IMR-90 (cell line): ENCODE results near the gene SRC. TPM values are rescaled to one million over a fixed set of nuclear protein-coding genes. Genes with fewer than 3 reads are reported as not detected.

Source experiments
- ATAC-seq: fragments of 200-7000 bp; cut with Tn5 transposase; 2 replicates; pipeline ENCODE4 v1.9.1; 2020; ENCODE audit warnings: low read depth, mild to moderate bottlenecking, moderate library complexity
- BruUV-seq: library from RNA; stranded (reverse); fragments of 400-500 nt; replicated peaks from 2 replicates; lab custom pipeline; 2021; lab: Mats Ljungman, UMichigan
- CTCF ChIA-PET: fragments of 300-600 bp; formaldehyde crosslinking; extraction: SDS; loops from one replicate; lab custom pipeline; 2021; ENCODE audit warnings: antibody characterized with exemption; lab: Yijun Ruan, JAX
- POLR2A ChIA-PET: fragments of 300-600 bp; sonication (Branson Sonifier 250); formaldehyde crosslinking; loops from one replicate; lab custom pipeline; 2022; ENCODE audit warnings: antibody characterized with exemption; ENCODE audit not compliant: unreplicated experiment; lab: Charles Lee
- DNase-seq: peaks from one replicate; pipeline ENCODE4 v3.0.0; 2013
- H2AFZ ChIP-seq: replicated peaks from 2 replicates; pipeline ENCODE3; 2013; ENCODE audit warnings: low read length, mild to moderate bottlenecking; ENCODE audit not compliant: poor library complexity
- H2AK5ac ChIP-seq: 2 replicates; pipeline ENCODE4 v1.6.1; 2013; ENCODE audit warnings: low read depth, low read length, inconsistent platforms
- H2AK9ac ChIP-seq: replicated peaks from 2 replicates; pipeline ENCODE3; 2013; ENCODE audit warnings: mild to moderate bottlenecking, low read depth, low read length, moderate library complexity; ENCODE audit not compliant: poor library complexity
- H2BK120ac ChIP-seq: 2 replicates; pipeline ENCODE4 v1.6.1; 2013; ENCODE audit warnings: low read depth, low read length, inconsistent platforms
- H2BK15ac ChIP-seq: 3 replicates; pipeline ENCODE4 v1.6.1; 2013; ENCODE audit warnings: low read depth, low read length, inconsistent platforms
- H2BK20ac ChIP-seq: 2 replicates; pipeline ENCODE4 v1.6.1; 2013; ENCODE audit warnings: low read depth, mild to moderate bottlenecking, inconsistent platforms, low read length, moderate library complexity
- H2BK5ac ChIP-seq: 2 replicates; pipeline ENCODE4 v1.6.1; 2013; ENCODE audit warnings: mild to moderate bottlenecking, low read depth, low read length, inconsistent platforms; ENCODE audit not compliant: poor library complexity, severe bottlenecking
- H3K14ac ChIP-seq: replicated peaks from 2 replicates; pipeline ENCODE4 v1.6.1; 2013; ENCODE audit warnings: low read depth, low read length, inconsistent platforms
- H3K18ac ChIP-seq: 2 replicates; pipeline ENCODE4 v1.6.1; 2013; ENCODE audit warnings: low read depth, low read length, control low read depth
- H3K23ac ChIP-seq: 2 replicates; pipeline ENCODE4 v1.6.1; 2013; ENCODE audit warnings: low read depth, low read length, inconsistent platforms
- H3K27ac ChIP-seq: 2 replicates; pipeline ENCODE4 v1.5.1; 2013; ENCODE audit warnings: mild to moderate bottlenecking, control low read depth, low read length; ENCODE audit not compliant: insufficient read depth
- H3K27me3 ChIP-seq: 2 replicates; pipeline ENCODE4 v1.6.1; 2013; ENCODE audit warnings: low read length; ENCODE audit not compliant: control insufficient read depth, insufficient read depth
- H3K36me3 ChIP-seq: 2 replicates; pipeline ENCODE4 v1.6.1; 2013; ENCODE audit warnings: low read length, mixed read lengths; ENCODE audit not compliant: control insufficient read depth, insufficient read depth
- H3K4ac ChIP-seq: 2 replicates; pipeline ENCODE4 v1.6.1; 2013; ENCODE audit warnings: low read depth, low read length, inconsistent platforms
- H3K4me1 ChIP-seq: 2 replicates; pipeline ENCODE4 v1.6.1; 2013; ENCODE audit warnings: low read length, mixed read lengths; ENCODE audit not compliant: control insufficient read depth, insufficient read depth
- H3K4me2 ChIP-seq: 2 replicates; pipeline ENCODE4 v1.6.1; 2013; ENCODE audit warnings: low read depth, mild to moderate bottlenecking, control low read depth, low read length, moderate library complexity
- H3K4me3 ChIP-seq: 2 replicates; pipeline ENCODE4 v1.5.1; 2013; ENCODE audit warnings: low read depth, mild to moderate bottlenecking, control low read depth, low read length, moderate library complexity; ENCODE audit not compliant: insufficient read depth
- H3K56ac ChIP-seq: 2 replicates; pipeline ENCODE4 v1.6.1; 2013; ENCODE audit warnings: low read length, inconsistent platforms; ENCODE audit not compliant: insufficient read depth; ENCODE audit errors: extremely low read depth
- H3K79me1 ChIP-seq, 2 experiments: 2 replicates each; pipeline ENCODE4 v1.6.1; 2013; ENCODE audit warnings: low read length in 2 of 2, inconsistent platforms in 1 of 2, low read depth in 1 of 2
- H3K9ac ChIP-seq: 2 replicates; pipeline ENCODE4 v1.6.1; 2013; ENCODE audit warnings: low read depth, low read length, control low read depth
- H3K9me1 ChIP-seq: 2 replicates; pipeline ENCODE4 v1.6.1; 2013; ENCODE audit warnings: low read length, inconsistent platforms; ENCODE audit not compliant: insufficient read depth
- H3K9me3 ChIP-seq: 2 replicates; pipeline ENCODE4 v1.6.1; 2013; ENCODE audit warnings: low read length; ENCODE audit not compliant: control insufficient read depth, insufficient read depth
- H4K20me1 ChIP-seq: 2 replicates; pipeline ENCODE4 v1.6.1; 2013; ENCODE audit warnings: low read length, inconsistent platforms; ENCODE audit not compliant: insufficient read depth
- H4K5ac ChIP-seq: 2 replicates; pipeline ENCODE4 v1.6.1; 2013; ENCODE audit warnings: mild to moderate bottlenecking, low read depth, low read length, control low read depth
- H4K8ac ChIP-seq, 2 experiments: 2 replicates each; pipeline ENCODE4 v1.6.1; 2013; ENCODE audit warnings: low read depth in 2 of 2, low read length in 2 of 2, control low read depth in 1 of 2, inconsistent platforms in 1 of 2
- H4K91ac ChIP-seq: 2 replicates; pipeline ENCODE4 v1.6.1; 2013; ENCODE audit warnings: low read depth, low read length, inconsistent platforms; ENCODE audit not compliant: insufficient read depth
- BHLHE40 ChIP-seq: fragments of 150-350 bp; IDR thresholded peaks from 2 replicates; pipeline ENCODE4 v1.6.1; 2016; ENCODE audit warnings: mild to moderate bottlenecking, low read depth, low read length
- CEBPB ChIP-seq: IDR thresholded peaks from 2 replicates; pipeline ENCODE4 v1.6.1; 2012; ENCODE audit warnings: low read depth, low read length, improper control_type of control experiment
- CHD1 ChIP-seq: IDR thresholded peaks from 2 replicates; pipeline ENCODE4 v1.6.1; 2012; ENCODE audit warnings: low read depth, low read length, improper control_type of control experiment
- FOS ChIP-seq: fragments of 150-350 bp; IDR thresholded peaks from 2 replicates; pipeline ENCODE4 v1.6.1; 2016; ENCODE audit warnings: low read depth, low read length
- MAFK ChIP-seq: IDR thresholded peaks from 2 replicates; pipeline ENCODE4 v1.6.1; 2012; ENCODE audit warnings: low read depth, low read length, improper control_type of control experiment
- MAZ ChIP-seq: IDR thresholded peaks from 2 replicates; pipeline ENCODE4 v1.6.1; 2012; ENCODE audit warnings: low read depth, mild to moderate bottlenecking, low read length, improper control_type of control experiment, moderate library complexity, borderline replicate concordance
- MXI1 ChIP-seq: IDR thresholded peaks from 2 replicates; pipeline ENCODE4 v1.6.1; 2012; ENCODE audit warnings: low read depth, mild to moderate bottlenecking, low read length, moderate library complexity, borderline replicate concordance
- NFE2L2 ChIP-seq: fragments of 150-350 bp; IDR thresholded peaks from 2 replicates; pipeline ENCODE4 v1.6.1; 2016; ENCODE audit warnings: low read depth, mild to moderate bottlenecking, low read length
- POLR2A ChIP-seq: IDR thresholded peaks from 2 replicates; pipeline ENCODE4 v1.6.1; 2012; ENCODE audit warnings: mild to moderate bottlenecking, low read depth, low read length
- RAD21 ChIP-seq: IDR thresholded peaks from 2 replicates; pipeline ENCODE4 v1.6.1; 2012; ENCODE audit warnings: low read length, improper control_type of control experiment
- RCOR1 ChIP-seq: IDR thresholded peaks from 2 replicates; pipeline ENCODE4 v1.6.1; 2012; ENCODE audit warnings: mild to moderate bottlenecking, low read length, improper control_type of control experiment; ENCODE audit not compliant: insufficient replicate concordance
- RFX5 ChIP-seq: IDR thresholded peaks from 2 replicates; pipeline ENCODE4 v1.8.0; 2012; ENCODE audit warnings: low read depth, mild to moderate bottlenecking, low read length, moderate library complexity
- SMC3 ChIP-seq: fragments of 150-350 bp; IDR thresholded peaks from 2 replicates; pipeline ENCODE4 v1.6.1; 2016; ENCODE audit warnings: low read depth, mild to moderate bottlenecking, antibody characterized with exemption, low read length, moderate library complexity
- dilution Hi-C: fragments of 300-500 bp; cut with HindIII; formaldehyde crosslinking; loops from one replicate; pipeline ENCODE4 v1.14.3; 2018; ENCODE audit warnings: low sequenced_read_pairs; ENCODE audit not compliant: unreplicated experiment
- in situ Hi-C: fragments of 300-500 bp; cut with MboI; formaldehyde crosslinking; loops from 3 replicates; pipeline ENCODE4 v1.14.3; 2019; ENCODE audit warnings: low sequenced_read_pairs, inconsistent platforms, mixed read lengths
- intact Hi-C: fragments of 100-400 bp; cut with micrococcal nuclease; formaldehyde crosslinking; loops from 2 replicates; pipeline ENCODE4 v1.10.0; 2022
- polyA plus RNA-seq, 3 experiments: library from polyadenylated mRNA; depleted of rRNA; stranded (reverse); fragments of >200 nt; gene quantifications; 2 replicates each; pipeline ENCODE4 v1.2.3, GENCODE V29; 2012; ENCODE audit warnings: low replicate concordance in 1 of 3
- total RNA-seq: library from RNA; depleted of rRNA; stranded (reverse); fragments of >200 nt; gene quantifications from 2 replicates; pipeline ENCODE4 v1.2.3, GENCODE V29; 2012
- TF ChIP-seq, protein P1 (sequence below): fragments of 150-350 bp; IDR thresholded peaks from 2 replicates; pipeline ENCODE4 v1.6.1; 2016; ENCODE audit warnings: low read depth, mild to moderate bottlenecking, low read length, moderate library complexity, borderline replicate concordance
- TF ChIP-seq, protein P2 (sequence below): conservative IDR thresholded peaks from 2 replicates; pipeline ENCODE4 v1.5.1; 2012; ENCODE audit warnings: mild to moderate bottlenecking, low read depth, low read length, improper control_type of control experiment
- TF ChIP-seq, protein P3 (sequence below): fragments of 150-350 bp; IDR thresholded peaks from 2 replicates; pipeline ENCODE4 v1.6.1; 2017; ENCODE audit warnings: mild to moderate bottlenecking, antibody characterized with exemption, low read length, low read depth

SRC gene
- total and polyA plus RNA-seq, 2 of the 4 experiments (the other 2 are of a cell fraction), result 7.0 to 24.2 TPM

DNA sequence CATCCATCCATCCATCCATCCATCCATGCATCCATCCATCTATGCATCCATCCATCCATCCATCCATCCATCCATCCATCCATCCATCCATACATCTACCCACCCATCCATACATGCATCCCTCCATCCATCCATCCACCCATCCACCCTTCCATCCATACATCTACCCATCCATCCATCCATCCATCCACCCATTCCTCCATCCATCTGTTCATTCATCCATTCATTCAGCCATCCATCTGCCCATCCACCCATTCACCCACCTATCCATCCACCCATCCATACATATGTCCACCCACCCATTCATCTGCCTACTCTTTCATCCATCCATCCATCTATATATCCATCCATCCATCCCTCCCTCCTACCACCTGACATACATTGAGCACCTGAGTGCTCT, 104.4 kb downstream of the SRC start:
- TF ChIP-seq MAFK, result no peak
- TF ChIP-seq NFE2L2, result no peak
- TF ChIP-seq CHD1, result no peak
- no peak for TF ChIP-seq CEBPB
- TF ChIP-seq, protein P1, sequence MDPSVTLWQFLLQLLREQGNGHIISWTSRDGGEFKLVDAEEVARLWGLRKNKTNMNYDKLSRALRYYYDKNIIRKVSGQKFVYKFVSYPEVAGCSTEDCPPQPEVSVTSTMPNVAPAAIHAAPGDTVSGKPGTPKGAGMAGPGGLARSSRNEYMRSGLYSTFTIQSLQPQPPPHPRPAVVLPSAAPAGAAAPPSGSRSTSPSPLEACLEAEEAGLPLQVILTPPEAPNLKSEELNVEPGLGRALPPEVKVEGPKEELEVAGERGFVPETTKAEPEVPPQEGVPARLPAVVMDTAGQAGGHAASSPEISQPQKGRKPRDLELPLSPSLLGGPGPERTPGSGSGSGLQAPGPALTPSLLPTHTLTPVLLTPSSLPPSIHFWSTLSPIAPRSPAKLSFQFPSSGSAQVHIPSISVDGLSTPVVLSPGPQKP, result no peak
- no peak for TF ChIP-seq FOS
- TF ChIP-seq POLR2A, result no peak
- no peak for TF ChIP-seq RCOR1
- TF ChIP-seq, protein P2, sequence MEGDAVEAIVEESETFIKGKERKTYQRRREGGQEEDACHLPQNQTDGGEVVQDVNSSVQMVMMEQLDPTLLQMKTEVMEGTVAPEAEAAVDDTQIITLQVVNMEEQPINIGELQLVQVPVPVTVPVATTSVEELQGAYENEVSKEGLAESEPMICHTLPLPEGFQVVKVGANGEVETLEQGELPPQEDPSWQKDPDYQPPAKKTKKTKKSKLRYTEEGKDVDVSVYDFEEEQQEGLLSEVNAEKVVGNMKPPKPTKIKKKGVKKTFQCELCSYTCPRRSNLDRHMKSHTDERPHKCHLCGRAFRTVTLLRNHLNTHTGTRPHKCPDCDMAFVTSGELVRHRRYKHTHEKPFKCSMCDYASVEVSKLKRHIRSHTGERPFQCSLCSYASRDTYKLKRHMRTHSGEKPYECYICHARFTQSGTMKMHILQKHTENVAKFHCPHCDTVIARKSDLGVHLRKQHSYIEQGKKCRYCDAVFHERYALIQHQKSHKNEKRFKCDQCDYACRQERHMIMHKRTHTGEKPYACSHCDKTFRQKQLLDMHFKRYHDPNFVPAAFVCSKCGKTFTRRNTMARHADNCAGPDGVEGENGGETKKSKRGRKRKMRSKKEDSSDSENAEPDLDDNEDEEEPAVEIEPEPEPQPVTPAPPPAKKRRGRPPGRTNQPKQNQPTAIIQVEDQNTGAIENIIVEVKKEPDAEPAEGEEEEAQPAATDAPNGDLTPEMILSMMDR, result no peak
- TF ChIP-seq BHLHE40, result no peak
- no peak for TF ChIP-seq MXI1
- TF ChIP-seq, protein P3, sequence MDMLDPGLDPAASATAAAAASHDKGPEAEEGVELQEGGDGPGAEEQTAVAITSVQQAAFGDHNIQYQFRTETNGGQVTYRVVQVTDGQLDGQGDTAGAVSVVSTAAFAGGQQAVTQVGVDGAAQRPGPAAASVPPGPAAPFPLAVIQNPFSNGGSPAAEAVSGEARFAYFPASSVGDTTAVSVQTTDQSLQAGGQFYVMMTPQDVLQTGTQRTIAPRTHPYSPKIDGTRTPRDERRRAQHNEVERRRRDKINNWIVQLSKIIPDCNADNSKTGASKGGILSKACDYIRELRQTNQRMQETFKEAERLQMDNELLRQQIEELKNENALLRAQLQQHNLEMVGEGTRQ, result no peak
- no peak for TF ChIP-seq MAZ
- TF ChIP-seq RFX5, result no peak
- TF ChIP-seq RAD21, result no peak
- no peak for TF ChIP-seq SMC3
- Histone ChIP-seq H2BK20ac (no peak overlapping the region), H3K23ac (no peak overlapping the region), H3K56ac (no peak overlapping the region), H3K9me1 (0 out of 2 replicates have a peak, but pooled peaks cover 3% of the 10 kb centered on the region), H2BK120ac (no peak overlapping the region), H2BK15ac (no peak overlapping the region), H2BK5ac (no peak overlapping the region), H3K4me1 (no peaks in the 10 kb centered on the region), H4K8ac (no peak overlapping the region), H2AFZ (no peak overlapping the region), H4K5ac (no peak overlapping the region), H3K79me1 (no peaks in the 10 kb centered on the region), H3K18ac (no peak overlapping the region), H3K4me2 (no peak overlapping the region), H2AK9ac (no peak overlapping the region), H2AK5ac (no peak overlapping the region), H3K36me3 (no peaks in the 10 kb centered on the region), H4K91ac (no peak overlapping the region), H3K4ac (no peak overlapping the region), H3K27ac (no peak overlapping the region), H3K9ac (no peak overlapping the region), H3K9me3 (peaks cover 13% of the 10 kb centered on the region), H4K20me1 (no peaks in the 10 kb centered on the region), H3K14ac (no peak overlapping the region), H3K4me3 (no peak overlapping the region), H3K27me3 (peaks cover 52% of the 10 kb centered on the region)
- CTCF ChIA-PET, result no interaction called here
- in situ Hi-C loops (no loop called here), dilution Hi-C loops (no loop called here), intact Hi-C loops (no loop called here)
- ATAC-seq (no peak), DNase-seq (no peak)
- BruUV-seq, result no TSS peak
- POLR2A ChIA-PET, result no interaction called here
